Femur (tissue), 1 donor: Measurements from ENCODE around the gene GMNN.

Experiments used
- DNase-seq: peaks from one replicate; pipeline ENCODE4 v3.0.0-alpha.2; 2017

Gene GMNN

DNA sequence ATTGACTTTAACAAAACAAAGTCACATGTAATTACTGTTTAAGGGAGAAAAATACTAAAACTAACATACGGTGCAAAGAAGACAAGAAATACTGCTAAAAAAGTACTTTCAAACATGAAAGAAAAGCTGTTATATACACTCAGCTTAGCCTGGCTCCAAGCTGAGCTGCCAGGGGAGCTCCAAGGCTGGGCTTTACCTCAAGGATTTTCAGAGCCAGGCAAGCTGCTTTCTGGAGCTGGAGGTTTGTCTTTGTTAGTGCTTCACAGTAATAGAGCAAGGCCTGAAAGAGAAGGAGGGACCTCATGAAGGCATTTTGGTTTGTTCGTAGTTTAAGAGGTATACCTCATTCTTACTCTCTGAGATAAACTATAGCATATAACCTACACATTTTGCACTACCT is 43.6 kb downstream of the GMNN start:
- DNase-seq = no peak

DNA sequence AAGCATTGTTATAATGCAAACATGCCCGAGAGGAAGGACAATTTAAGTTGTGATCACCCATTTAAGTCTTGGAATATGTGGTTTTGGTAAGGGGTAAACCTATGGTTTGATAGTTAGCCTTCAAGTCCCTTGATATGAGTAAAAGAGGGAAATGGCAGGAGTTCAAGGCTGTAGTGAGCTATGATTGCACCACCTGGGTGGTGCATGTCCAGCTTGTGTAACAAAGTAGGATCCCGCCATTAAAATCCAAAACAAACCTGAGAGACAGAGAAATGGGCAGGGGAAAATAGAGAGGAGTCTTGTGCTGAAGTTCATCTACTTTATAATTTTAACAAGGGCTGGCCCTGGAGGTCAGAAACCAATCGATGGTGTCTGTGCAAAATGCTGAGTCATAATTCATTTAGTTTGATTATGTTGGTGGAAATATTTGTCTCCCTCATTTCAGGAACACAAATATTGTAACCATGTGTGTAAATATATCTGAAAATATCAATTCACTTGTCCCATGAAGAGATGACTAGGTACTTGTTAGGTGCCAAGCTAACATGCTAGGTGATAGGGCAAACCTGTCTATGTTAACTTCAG is 47.2 kb downstream of the GMNN start:
- DNase-seq = no peak

DNA sequence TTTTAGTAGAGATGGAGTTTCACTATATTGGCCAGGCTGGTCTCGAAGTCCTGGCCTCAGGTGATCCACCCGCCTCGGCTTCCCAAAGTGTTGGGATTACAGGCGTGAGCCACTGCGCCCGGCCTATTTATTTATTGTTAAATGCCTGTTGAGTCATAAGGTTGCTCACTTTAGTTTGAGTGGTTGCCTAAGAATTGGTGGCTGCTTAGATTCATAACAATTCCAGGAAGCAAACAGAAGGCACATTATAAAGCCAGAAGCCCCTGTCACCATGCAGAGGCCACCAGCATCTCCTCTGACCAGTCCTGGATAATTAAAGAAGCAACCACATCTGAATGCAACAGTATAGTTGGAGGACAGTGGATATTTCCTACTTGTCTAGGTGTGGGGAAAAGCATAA is 48.0 kb downstream of the GMNN start:
- DNase-seq = no peak

DNA sequence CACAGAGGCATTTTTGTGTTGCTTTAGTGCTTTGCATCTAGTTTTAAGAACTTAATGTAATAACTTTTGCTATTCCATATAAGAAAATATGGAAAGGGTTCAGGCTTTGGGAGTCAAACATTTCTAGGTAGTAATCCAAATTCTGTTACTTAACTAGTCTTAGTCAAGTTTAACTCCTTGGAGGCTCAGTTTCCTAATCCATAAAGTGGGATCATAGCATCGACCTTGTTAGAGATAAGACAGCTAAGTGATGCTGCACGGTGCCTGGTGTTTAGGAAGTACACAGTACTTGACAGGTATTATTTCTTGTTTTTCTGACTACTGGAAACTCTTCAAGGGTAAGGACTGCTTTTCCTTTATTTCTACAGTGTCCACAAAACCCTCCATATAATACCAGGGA is 48.4 kb downstream of the GMNN start:
- no peak for DNase-seq

DNA sequence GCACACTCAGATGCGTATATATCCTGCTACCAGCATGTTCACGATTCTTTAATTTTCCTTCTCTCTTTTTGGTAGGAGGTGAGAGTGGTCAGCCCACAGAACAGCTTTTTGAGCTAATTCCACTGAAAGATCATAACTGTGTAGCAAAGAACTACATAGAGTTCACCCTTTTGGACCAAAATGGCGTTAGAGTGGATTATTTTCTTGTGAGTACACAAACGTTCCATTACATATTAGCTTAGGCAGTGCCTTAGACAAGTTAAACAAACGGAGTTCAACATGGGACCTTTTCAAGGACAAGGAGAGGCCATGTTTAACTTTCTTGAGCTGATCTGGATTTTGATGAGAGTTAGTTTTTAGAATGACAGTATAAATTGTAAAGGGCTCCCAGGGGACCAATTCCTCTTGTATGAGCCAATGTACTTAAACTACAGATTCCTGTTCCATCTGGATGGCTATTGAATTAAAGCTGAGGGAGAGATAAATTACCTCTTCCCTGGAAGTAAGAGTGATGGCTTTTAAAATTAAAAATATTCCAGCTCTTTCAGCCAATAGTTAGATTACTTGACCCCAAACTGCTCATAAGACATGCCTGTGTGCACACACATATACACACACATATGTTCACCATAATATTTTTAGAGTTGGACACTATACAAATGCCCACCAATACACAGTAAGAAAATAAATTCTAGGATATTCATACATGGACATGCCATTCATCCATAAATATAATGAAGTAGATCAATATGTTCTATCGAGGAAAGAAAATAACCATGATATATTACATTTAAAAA is 49.6 kb downstream of the GMNN start:
- DNase-seq = no peak

DNA sequence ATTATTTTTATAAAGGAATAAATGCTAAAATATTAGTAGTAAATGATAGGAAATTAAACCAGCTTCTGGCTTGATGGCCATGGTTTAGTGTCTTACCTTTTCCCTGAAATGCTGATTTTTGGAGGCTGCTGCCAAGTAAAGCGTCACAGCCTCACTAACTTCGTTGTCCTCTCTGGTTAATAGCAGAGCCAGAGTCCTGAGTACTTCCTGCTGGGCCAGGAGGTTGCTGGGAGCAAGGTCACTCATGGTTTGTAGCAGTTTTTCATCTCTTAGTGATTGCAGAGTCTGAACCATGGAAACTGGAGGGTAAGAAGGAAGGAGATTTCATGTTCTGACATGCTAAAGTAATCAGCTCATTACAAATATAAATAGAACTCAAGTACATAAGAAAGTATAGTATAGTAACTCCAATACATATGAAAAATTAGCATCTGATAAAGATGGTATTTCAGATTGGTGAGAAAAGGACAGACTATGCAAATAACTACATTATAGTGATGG is 50.4 kb downstream of the GMNN start:
- DNase-seq = no peak

DNA sequence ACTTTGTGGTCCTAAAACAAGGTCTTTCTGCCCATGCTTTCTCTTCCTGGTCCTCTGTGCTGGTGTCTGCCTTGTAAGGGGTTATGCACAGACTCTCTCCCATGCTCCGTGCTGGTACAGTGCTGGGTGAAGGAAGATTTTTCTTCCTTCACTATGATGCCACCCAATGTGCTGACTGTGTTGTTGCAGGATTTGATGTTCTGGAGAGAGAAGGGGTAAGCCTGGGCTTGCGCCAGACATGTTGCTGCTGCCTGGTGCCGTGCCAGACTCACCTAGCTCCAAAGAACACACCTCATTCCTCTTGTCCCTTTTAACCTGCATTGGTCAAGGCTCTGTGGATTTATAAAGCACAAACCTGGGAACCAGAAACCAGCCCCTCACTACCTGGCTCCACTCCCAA is 52.4 kb downstream of the GMNN start:
- no peak for DNase-seq

DNA sequence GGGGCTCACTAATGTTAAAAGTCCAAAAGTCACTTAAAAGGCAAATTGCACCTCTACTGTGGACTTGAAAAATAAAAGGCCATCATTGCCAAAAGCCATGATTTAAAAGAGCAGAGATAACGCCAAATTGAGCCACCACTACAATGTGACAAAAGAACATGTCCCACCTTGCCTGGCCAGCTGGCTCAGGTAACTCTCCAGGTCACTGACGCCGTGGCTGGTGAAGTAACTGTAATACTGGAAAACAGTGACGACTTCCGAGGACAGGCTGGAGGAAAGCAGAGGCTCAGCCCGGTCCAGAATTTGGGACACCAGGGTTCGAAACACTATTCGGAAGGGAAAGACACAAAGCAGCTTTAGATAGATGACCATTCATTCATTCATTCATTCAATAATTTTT is 53.2 kb downstream of the GMNN start:
- no peak for DNase-seq

DNA sequence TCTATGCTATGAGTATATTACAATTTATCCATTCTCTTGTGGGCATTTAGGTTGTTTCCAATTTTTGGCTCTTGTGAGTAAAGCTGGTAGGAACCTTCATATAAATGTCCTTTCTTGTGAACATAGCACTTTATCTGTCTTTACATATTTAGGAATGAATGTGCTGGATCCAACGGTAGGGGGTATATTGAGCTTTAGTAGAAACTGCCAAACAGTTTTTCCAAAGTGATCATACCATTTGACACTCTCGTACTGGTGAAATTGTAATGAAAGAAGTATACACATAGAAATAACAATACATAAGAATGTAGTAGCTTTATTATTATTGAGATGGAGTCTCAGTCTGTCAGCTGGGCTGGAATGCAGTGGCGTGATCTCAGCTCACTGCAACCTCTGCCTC is 54.9 kb downstream of the GMNN start:
- DNase-seq = no peak

DNA sequence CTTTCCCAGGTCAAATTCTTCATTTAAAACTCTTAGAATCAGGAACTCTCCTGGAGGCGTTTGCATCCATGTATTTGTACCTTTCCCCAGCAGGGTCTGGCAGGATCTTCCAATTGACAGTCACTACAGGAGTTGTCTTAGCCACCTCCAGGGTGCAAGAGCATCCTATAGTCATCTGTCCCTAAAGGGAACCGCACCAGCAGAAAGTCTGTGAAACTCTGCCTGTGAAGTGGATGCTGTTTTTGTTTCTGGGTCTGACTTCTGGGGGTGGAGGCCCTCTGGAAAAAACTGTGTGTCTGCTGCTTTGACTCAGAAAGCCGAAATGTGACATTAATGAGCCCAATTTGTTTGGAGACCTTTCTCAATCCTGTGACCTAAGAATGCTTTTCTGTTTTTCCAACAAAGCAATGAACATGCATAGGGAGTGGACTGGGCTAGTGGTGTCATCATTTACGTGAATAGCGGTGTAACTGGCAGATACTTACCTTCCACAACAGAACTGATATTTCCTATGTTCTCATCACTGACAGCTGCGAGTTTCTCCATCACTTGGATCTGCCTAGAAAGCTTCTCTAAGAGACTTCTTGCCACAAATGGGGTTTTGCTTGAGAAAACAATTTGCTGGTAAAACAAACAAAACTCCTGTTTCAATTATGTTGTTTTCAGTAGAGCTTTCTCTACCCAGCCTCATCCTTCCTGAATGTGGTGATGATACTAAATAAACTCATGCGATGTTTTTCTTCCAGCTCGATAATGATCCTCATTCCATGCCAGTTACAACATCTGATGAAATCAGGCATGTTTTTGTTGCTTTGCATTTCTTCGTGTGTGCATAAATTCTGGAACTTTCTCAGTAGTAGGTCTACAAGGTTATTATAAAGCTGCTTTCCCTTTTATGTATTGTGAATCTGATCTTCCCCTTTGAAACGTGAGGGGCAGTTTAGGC is 57.3 kb downstream of the GMNN start:
- no peak for DNase-seq

DNA sequence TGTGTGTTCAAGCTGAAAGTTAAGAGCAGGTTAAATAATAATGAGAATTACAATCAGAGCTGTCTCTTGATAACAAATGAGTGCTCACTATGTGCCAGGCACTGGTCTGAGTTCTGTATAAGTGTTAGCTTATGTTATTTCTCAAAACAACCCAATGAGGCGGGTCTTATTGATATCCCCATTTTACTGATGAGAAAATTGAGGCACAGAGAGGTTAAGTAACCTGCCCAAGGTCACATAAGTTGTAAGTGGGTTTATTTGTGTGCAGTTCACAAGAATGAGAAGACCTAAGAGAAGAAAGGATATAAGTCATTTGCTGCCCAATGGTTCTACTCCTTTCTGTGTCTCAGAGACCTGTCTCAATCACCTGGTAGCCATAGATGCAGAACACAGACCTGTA is 58.1 kb downstream of the GMNN start:
- no peak for DNase-seq

DNA sequence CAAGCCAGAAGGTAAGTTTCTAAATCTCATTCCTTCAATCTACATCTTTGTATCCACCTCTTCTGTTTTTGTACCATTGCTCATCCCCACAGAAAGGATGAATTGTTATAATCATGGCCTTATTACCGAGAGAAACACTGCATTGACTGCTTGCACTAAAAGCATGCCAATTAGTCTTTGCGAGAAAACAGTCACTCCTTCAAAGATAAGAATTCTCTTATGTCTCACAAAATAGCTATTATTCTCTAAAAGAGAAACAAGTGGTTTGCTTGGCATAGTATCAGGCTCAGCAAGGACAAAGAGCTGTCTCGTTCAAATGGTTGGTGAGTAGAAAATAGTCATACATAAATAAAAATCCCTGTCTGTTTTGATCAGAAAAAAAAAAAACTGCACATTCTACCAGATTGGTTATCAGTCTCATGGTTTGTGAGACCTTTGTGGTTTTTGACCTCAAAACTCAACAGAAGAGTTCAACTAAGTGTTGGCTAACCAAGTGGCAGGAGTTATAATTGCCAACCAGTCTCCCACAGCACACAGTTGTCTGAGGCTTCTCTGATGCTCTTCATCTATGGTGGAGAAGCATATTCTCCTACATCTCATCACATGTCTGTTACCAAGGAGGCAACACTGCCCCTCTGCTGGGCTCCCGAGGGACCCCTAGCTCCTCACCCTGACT is 59.1 kb downstream of the GMNN start:
- no peak for DNase-seq
